ENCODE data around the gene NINJ2.
"Not testable (repeated sequence)": the region's sequence is repeated elsewhere in the genome, so short reads cannot be mapped to it uniquely, and the experiment has no call there.

The NINJ2 gene

DNA sequence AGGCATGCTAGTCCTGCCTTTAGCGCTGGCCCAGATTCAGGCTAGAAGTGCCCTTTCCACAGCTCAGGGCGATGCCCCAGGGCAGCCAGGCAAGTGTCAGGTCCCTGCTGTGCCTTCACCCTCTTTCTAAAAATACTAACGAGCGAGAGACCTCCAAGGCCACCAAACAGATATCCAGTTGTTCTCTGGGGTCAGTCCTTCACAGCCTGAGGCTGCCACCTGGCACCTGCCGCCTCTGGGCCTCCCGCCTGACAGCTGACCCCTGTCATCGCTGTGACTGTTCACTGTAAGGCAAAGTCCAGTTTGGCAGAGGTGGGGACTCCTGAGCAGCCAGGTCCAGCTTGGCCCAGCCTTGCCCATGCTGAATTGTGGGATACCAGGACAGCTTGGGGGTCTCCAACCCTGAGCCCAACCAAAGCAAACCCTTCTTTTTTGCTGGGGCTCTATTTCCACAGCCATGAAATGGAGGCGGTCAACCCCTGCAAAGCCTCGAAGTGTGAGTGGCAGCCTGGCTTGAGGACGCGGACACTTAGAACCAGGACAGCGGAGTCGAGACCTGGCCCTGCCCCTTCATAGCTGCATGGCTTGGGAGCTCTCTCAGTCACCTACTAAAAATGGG lies 79.9 kb downstream of the NINJ2 start:
- DNase-seq: no peak

DNA sequence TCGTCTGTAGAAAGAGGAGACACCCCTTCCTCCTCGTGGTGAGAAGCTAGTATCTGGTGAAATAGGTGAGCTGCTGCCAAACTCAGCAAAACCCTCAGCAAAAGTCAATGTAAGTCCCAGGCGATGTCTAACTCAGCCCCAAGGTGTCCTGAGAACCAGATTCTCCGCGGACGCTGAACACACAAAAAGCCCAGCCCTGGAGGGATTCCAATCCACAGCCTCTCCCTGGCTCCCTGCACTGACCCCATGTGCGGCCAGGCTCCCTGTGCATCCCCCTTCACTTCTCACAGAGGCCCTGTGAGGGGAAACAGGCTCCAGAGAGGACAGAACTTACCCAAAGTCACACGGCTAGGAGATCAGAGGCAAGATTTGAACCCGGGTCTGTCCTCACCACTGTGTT lies 81.5 kb downstream of the NINJ2 start:
- no peak for DNase-seq

DNA sequence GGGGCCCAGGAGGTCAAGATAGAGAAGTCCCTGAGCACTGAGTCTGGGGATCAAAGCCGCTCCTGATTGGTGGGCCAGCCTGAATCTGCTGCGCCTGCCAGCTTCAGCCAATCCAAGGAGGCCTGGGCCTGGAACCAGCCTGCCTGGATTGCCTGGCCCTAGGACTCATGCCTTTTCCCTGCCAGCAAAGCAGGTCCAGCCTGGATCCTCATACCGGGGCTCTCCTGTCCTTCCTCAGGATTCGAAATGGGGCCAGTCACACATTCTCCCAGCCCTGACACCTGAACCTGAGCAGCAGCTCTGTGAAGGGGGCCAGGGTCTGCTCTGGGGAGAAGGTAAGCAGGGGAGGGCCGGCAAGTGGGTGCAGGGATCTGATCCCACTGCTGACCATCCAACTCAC lies 81.9 kb downstream of the NINJ2 start:
- no peak for DNase-seq

DNA sequence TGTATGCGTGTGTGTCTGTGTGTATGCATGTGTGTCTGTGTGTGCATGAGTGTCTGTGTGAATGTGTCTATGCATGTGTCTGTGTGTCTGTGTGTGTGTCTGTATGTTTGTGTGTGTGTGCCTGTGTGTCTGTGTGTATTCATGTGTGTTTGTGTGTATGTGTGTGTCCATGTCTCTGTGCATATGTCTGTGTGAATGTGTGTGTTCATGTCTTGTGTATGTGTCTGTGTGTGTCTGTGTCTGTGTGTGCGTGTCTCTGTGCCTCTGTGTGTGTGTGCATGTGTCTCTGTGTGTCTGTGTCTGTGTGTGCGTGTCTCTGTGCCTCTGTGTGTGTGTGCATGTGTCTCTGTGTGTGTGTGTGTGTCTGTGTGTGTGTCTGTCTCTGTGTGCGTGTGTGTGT lies 82.4 kb downstream of the NINJ2 start:
- no peak for DNase-seq

DNA sequence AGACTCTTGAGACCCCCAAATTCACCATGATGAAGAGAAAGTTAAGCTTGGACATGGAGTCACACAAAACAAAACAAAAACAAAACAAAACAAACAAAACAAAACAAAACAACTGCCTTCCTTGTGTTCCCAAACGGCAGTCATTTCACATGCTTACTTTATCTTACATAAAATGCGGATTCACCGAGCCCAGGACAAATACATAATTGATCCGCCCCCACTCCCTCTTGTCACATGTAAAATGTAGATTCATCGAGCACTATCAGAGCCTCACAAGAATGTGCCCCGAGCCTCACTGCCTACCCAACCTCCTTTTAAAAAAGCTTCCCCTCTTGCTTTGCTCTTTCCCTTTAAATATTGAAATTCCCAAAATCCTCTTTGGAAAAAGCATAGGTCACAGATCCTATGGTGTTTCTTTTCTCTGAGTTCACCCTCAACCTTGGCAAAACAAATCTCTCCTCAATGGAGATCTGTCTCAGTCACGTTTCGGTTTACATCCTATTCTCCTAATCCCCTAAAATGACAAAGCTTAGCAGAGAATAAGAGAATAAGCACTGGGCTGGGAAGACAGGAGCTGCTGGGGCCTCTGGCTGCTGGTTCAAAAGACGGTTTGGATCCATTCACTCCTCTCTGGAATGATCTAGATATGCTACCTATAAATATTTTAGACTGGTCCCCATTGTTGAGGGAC lies 83.7 kb downstream of the NINJ2 start:
- DNase-seq: no peak

DNA sequence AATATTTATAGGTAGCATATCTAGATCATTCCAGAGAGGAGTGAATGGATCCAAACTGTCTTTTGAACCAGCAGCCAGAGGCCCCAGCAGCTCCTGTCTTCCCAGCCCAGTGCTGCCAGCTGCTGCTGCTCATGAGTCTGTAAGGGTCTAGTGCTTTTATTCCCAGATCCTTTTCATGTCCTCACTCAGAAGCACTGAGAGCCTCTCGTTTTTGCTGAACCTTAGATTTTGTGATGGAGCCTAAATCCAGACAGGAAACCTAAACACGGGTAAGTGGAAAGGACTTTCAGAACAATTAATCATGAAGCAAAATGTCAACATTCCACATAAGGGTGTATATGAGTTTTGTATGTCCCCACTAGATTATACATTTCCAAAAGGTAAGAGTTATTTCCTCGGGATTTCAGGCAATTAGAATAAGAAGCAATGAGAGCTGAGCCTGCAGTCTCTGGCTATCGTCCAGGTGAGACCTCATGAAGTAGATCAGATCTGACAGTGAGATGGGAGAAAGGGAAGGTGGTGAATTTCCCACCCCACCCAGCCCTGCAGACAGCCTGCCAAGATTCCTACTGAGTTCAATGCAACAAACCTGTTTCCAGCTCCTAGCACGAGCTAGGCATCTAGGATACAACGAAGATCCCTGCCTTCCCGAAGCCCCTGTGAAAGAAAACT lies 84.4 kb downstream of the NINJ2 start:
- no peak for DNase-seq

DNA sequence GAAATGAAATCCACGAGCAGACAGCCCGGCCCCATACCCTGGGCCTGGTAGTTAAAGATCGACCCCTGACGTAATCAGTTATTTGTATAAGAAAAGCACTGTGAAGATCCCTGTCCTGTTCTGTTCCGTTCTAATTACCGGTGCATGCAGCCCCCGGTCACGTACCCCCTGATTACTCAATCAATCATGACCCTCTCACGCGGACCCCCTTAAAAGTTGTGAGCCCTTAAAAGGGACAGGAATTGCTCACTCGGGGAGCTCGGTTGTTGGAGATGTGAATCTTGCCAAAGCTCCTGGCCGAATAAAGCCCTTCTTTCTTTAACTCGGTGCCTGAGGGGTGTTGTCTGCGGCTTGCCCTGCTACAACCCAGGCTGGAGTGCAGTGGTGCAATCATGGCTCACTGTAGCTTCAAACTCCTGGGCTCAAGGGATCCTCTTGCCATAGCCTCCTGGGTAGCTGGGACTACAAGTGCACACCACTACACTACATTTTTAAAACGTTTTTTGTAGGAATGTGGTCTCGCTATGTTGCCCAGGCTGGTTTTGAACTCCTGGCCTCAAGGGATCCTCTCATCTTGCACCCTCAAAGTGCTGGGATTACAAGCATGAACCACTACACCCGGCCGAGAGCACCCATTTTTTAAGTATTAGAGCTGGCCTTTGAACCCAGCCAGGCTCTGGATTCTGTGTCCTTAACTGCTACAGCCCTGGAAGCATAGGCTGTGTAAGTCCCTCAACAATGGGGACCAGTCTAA lies 85.1 kb downstream of the NINJ2 start:
- DNase-seq: not testable (repeated sequence)

DNA sequence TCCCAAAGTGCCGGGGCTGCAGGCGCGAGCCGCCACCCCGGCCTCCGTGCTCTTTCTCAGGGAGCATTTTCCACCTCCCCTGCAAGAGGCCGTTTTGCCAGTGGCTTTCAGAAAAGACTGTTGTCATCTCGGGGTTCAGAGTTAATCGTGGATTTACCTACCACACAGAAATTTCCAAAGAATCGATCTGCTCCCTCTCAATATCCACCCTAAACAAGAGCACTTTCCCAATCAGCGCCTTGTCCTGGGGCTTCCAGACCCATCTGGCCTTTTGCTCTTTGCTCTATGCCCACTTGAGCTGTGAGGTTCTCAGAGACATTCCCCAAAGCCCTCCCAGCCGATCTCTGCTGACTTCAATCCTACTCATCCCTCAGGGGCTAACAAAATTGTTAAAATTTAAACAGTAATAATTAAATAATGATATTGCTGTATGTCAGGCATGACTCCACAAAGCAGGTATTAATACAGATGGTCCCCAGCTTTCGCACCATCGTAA lies 86.6 kb downstream of the NINJ2 start:
- DNase-seq: no peak

DNA sequence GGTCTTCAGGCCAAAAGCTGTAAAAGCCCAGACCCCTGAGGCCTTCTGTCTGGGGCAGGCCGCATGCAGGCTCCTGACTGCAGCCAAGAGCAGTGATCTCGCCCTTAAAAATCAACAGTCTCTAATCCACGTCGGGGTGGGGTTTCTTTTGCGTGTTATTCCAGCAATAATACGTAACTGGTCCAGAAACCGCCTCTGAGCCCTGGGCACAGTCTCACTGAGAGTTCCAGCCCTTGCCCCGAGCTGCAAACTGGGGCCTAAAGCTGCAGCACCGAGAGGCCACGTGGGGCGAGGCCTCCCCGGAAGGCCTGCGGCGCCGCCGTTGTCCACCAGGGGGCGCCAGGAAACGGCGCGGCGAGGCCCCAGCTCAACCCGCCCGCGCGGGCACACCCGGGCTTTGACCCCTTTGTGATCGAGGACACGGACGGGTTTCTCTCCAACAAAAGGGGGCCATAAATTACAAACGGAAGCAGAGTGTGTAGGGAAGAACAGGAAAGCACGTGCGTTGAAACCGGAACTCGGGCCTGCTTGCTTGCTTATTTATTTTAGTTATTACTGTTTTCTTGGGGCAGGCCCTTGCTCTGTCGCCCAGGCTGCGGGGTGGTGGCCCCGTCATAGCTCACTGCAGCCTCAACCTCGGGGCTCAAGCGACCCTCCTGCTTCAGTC lies 87.2 kb downstream of the NINJ2 start:
- DNase-seq: peak; percentile 89

DNA sequence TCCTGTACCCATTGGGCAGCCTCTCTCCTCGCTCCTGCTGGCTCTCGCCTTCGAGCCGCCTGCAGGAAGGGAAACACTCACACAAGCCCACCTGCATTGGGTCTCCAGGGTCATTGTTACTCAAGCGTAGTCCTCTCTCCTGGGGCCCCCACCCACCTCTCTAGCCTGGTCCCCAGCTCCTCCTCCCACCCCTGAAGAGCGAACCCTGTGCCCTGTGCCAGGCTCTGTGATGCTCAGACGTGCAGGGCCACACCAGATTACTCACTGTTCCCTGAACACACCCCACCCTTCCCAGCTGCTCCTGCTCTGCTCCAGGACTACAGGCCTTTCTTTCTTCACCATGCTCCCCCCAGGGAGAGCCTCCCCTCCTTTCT lies 88.1 kb downstream of the NINJ2 start:
- DNase-seq: no peak

DNA sequence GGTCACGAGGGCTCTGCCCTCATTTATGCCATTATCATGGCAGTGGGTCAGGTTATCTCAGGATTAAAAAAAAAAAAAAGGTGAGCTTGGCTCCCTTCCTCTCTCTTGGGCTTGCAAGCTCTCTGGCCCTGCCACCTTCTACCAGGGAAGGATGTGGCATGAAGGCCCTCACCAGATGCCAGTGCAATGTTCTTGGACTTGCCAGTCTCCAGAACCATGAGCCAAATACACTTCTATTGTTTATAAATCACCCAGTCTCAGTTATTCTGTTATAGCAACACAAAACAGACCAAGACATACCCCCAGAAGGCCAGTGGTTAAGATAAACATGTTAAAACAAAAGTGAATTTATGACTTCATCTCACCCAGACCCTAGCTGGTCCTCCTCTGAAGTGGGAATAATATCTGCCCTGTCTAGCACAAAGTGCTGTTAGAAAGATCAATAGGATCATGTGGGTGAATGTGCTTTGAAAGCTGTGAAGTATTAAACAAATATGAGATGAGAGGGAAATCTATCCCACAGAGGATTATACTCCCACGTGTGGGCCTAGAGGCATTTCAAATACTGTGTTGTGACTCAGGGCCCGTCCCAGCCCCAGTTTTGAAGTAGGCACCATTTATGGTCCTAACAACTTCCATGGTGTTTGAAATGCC lies 88.6 kb downstream of the NINJ2 start:
- DNase-seq: no peak

DNA sequence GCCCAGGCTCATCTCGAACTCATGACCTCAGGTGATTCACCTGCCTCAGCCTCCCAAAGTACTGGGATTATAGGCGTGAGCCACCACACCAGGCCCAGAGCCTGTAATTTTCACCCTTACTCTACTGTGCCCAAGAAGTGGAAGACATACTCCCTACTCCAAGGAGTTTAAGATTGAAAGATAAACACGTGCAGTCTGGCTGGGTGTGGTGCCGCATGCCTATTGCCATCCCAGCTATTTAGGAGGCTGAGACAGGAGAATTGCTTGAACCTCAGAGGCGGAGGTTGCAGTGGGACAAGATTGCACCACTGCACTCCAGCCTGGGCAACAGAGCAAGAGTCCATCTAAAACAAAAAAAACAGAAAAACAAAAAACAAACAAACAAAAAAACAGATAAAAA lies 90.0 kb downstream of the NINJ2 start:
- no peak for DNase-seq

DNA sequence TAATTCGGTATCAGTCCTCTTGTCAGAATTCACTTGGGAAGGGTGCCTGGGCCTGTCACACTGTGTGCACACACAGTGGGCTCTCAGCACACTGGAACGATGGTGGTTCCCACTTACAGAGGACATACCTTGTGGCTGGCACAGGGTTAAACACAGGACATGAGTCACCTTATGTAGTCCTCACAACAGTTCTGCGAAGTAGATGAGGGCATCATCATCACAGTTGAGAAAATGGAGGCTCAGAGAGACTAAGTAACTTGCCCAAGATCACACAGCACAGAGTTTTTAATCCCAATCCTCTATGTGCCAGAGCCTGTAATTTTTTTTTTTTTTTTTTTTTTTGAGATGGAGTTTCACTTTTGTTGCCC lies 90.7 kb downstream of the NINJ2 start:
- DNase-seq: no peak

DNA sequence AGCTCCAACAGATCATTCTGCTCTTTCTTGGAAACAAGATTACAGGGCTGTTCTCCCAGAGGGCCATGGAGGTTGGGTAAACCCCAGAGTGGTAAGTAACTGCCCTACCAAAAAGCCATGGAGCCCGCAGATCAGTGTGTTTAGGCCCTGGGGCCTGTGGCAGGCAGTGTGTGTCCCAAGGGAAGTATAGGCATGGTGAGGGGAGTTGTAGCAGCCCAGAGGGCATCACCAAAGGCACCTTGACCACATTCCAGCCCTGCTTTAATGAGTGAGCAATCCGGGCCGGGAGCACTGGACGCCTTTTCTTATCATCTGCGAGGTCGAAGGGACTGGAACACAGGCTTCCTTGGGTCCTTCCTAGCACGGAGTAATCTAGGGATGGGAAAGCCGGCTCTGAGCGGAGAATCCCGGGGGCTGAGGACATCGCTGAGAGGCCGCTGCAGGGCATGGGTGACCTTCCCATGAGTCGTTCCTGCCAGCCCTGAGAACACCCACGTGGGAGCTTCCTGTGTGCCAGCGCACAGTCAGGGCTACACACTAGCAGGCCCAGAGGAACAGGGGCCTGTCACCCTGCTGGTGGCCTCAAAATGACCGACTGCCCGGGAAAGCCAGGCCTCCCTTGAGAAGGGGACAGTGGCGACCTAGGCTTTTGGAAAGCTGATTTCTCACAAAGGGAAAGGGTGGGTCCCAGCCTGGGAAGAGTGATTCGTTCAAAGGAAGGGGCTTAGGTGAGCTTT lies 91.3 kb downstream of the NINJ2 start:
- no peak for DNase-seq

DNA sequence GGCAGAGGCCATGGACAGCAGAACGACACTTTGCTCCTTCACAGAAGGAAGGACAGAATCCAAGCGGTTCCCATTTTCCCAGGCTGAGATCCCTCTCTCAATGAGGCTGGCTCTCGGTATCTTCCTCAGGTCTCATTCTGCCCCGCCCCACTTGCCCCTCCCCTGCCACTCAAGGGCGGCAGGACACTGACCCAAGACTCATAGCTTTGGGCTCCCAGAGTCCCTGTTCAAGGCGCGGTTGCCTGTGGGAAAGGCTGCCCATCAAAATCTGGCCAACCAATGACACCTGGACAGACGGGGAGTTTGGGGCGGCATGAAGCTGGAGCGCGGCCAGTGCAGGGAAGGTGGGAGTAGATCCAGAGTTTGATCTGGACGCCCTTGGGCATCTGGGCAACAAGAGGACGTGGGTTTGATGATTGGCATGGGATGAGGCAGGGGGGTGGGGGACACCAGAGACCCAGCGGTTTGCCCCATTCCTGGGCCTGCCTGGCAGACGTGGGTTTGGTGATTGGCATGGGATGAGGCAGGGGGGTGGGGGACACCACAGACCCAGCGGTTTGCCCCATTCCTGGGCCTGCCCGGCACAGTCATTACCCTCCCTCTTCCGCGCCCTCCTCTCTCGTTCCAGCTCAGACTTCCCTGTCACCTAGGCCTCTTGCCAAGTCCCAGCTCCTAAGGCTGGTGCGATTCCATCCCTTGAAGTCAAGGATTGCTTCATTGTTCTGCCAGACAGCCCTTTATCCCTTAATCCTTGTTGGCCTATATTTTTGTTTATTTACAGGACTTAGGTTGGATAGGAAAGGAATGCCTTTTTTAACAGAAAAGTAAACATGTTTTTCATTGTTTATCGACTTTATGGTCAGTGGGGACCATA lies 92.1 kb downstream of the NINJ2 start:
- DNase-seq: peak; percentile 75

DNA sequence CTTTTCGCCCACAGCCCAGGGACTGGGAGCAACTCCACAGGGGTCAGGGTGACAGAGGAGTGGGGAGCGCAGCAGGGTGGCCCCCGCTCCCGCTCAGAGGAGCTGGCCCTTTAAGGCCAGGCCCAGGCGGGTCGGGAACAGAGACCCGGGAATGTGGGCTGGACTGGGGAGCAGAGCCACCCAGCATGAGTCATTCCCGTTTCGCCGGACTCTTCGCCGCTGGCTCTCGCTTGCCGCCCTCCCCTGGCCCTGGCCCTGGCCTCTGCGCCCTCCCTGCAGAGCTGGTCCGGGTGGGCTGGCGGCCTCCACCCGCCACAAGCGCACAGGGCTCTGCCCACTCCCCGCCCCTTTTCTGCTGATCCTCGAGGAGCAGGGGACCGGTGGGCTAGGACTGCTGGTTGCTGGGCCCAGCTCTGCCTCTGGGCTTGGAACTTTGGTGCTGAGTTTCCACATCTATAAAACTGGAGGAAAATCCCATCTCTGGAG lies 92.8 kb downstream of the NINJ2 start:
- DNase-seq: peak; percentile 84

DNA sequence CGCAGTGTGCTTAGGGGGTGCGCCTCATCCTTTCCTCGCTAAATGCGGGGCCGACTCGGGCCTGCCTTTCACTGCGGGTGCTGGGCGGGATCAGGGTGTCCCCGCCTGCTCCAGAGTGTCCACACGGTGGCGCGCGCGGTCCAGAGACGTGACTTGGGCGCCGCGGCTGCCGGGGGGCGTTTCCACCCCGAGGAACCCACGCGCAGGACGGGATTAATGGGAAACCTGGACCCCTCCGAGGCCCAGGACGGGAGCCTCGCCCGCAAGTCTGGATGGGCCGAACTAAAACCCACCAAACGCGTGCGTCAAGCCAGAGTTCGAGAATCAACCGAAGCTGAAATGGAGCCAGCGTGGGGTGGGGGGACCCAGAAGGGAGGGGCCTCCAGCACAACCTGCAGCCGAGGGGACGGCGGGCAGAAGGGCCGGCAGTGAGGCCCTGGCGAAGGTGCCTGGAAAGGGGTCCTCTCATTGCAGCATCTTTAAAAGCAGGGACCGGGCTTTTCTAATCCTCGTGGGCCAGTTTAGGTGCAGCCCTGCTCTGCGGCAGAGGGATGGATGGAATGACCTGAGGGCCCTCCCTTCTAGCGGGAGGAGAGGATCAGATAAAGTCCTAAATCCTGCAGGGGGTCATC lies 93.3 kb downstream of the NINJ2 start:
- DNase-seq: peak; percentile 91

DNA sequence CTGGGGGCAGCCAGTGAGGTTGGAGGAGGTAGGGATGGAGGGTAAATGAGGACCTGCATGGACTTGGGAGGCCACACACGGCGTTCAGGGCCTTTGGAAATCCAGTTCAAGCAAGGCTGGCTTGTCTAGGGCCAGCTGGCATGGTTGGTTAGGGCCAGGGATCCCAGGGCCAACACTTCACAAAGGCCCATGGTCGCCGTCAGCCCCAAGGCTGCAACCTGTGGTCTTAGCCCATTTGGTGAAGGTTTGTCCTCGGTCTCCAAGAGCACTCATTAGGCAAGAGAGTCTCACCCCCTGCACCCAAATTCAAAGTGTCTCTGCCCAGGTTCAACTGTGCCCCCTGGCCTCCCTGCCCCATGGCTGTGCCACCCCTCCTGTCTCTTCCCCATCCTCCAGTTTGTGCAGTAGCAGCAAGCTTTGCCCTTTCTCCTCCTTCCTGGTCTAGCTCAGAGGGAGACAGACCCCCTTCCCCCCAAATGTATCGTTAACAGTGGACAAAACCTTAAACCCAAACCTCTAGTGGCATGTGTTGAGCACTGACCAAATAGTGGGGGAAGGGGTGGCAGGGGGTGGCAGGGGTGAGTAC lies 94.1 kb downstream of the NINJ2 start:
- peak; percentile 43 for DNase-seq

DNA sequence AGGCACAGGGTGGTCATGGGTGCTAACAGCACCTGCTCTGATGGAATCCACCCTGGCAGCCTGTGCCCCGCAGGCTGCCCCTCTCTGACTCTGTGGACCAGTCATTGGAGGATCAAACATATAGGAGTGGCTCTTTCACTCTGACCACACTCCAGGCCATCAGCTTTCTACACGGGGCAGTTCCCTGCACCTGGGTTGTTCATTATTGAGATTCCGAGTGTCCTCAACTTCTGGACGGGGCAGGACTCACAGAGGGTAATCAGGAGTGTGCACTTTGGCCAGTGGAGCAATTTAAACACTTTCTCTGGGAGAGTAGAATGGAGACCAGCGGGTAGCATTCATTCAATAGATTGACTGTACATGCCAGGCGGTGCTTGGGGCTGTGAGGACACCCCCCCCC lies 94.8 kb downstream of the NINJ2 start:
- peak; percentile 23 for DNase-seq

All from left hindlimb (tissue), 1 donor.